GM21529 (cell line): ENCODE results near the gene BNC2.

ENCODE experiments used
- ATAC-seq: cut with Tn5 transposase; IDR thresholded peaks from one replicate; pipeline ENCODE4 v1.9.1; 2021; ENCODE audit not compliant: unreplicated experiment

The BNC2 gene

DNA sequence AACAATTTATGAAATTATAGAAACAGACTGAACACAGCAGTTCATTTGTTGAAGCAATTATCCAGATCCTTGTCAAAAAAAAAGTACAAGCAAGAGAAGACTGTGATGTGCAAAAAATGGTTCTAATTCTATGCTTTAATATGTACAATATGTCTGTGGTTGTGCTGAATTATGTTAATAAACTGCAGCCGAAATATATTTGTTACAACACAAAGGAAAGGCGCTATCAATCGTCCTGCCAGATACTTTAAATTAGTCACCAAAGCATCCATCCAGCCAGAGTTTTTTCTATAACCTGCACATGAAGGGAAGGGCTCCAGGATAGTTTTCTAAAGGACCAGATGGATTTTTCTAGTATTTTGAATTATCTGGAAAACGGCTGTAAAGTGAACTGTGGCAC is 259.5 kb downstream of the BNC2 start:
- ATAC-seq: no peak

DNA sequence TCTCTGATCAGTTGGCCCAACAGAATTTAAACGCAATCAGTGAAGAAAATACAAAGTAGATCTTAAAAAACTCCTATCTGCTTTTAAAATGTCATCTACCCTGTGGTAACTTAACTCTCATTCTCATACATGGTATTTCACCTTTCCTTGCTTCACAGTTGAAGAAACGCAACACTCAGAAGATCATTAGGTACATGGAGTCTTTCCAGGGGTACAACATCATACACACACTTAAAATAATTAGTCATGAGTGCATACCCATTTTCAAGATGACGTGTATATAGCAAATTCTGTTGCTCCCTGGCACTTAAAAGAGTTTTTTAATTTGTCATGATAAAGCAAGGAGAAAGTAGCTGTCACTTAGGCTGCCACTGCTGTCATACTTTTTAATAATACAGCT is 259.9 kb downstream of the BNC2 start:
- no peak for ATAC-seq

DNA sequence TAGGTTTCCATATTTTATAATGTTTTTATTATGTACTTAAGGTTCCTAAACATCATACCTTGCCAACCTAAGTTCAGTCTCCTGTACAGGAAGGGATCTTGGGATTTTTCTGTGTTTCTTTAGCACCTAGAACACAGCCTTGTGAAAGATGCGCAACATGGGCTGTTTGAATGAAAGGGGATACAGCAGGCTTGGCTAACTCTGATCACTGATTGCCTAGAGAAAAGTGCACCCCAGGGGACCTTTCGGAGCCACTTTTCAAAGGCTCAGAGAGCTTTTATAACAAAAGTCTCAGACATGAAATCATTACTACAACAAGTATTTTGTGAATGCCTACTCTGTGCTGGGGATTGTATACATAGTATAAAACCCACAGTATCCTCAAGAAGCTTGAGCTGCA is 261.6 kb downstream of the BNC2 start:
- no peak for ATAC-seq

DNA sequence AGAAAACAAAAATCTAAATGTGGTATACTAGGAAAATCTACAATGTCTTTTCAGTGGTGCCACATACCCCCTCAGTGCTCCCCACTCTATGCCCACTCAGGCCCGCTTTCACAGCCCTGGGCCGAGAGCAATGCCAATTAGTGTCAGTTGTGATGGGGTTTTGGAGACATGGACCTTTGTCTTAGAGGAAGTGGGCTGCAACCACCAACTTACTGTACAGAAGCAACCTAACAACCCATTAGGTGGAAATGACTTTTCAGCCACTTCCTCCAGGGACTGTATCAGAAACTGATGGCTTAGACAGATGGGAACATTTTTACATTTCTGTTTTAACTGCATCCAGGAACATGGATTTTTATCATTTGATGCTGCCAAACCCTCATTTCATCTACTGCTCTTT is 268.0 kb downstream of the BNC2 start:
- no peak for ATAC-seq

DNA sequence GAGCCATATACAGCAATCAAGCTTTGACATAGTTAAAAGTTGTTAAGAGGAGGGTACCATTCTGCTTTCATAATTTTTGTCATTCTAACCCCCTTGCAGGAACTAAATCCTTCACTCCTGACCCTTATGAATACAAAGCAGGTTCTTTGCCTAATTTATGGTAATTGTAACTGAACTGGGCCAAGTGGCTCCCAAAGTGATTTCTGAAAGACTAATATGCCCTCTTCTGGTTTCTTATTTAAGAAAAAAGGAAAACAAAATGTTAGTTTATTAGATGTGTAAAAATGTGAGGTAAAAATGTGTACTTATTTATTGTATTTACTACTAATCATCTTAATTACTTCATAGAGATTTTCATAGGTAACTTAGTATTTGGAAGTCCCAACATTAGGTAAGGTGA is 268.5 kb downstream of the BNC2 start:
- ATAC-seq: no peak

DNA sequence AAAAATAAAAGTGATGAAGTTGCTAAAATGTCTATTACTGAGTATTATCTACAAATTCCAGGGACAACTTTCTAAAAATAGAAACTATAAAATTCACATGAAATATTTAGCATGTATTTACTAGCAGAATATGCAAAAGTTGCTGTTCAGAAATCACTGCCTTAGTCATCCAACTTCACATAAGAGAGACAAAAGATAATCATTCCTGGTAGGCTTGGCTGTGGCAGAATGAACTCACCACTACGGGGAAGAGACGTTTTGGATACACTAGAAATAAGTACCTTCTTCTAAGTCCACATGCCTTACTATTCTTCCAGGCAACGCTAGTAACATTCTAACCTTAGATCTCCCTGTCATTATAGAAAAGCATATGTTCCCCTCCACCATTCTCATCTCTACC is 272.2 kb downstream of the BNC2 start:
- ATAC-seq: no peak

DNA sequence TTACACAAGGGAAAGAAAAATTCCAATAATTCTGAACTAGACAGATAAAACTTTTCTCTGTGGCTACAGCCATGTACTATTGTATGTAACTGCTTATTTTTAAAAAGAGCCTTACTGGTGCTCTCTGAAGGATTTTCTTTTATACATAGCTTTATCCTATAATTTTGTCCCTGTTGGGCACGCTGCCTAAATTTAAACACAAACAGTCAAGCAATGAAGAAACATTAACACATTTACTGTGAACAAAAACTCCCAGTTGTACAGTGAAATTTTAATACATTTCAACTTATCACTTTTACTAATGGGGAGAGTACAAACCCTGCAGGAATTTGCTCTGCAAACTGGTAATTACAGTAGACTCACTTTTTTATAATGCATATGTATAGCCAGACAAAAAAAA is 273.3 kb downstream of the BNC2 start:
- ATAC-seq: no peak

DNA sequence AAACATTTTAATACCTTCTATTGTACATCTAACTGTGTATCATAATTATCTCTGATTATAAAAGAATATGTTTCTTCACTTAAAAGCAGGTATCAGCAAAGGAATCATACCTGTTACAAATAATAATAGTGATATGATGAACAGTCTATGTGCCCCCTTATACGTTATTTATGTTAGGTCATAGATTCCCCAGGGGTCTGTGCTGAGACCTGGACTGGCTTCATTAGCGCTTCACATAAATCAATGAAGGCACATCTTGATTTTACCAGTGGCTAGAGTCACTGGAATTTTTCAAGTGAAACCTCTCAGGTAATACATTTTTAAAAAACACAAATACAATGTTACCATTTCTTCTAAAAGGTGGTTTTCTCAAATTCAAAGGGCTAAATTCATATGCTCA is 275.2 kb downstream of the BNC2 start:
- ATAC-seq: no peak

DNA sequence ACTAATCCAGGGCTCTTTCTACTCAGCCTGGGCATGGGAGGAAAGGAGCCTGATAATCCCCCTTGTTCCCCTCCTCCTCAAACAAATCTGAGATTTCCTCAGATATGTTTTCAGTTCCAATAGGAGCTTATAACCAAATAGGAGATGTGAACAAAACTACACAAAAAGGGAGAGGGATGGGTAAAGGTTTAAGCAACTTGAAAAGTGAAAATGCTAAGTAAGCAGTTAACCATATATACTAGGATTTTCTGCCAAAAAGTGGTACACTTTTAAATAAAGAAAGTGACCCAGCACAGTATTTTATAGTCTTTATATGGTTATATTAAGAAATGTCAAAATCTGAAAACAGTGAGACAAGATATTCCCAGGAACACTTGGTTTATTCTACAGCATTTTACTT is 275.7 kb downstream of the BNC2 start:
- no peak for ATAC-seq

DNA sequence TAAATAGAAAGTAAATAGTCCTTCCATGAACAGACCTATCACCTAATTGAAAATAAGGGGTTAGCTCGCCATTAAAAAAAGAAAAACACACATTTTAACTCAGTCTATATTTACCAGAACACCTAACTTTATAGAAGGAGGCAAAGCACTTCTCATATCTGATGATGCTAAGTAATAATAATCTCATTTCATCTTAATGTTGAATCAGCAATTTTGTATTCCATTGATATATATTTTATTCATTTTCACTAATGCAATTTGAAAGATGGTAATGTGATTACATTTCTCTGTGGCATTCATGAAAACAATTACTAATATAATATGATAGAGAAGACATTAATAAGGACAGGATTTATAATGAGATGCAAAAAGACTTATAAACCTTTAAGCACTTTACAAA is 276.7 kb downstream of the BNC2 start:
- no peak for ATAC-seq

DNA sequence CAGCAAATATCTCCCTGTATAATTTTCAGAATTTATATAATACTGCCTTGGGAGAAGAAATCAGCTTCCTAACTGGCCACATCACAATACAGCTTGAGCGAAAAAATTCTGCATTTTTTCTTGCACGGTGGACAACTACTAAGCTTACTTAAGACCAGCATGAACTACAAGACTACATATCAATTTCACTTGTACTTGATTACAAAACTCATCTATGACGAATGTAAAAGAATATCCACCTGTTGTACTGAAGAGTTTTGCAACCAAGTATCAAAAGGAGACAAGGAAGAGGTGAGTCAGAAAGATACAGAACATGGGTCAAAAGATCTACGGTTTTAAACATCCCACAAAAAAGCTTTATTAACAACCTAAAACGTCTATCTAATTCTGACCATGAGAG is 279.4 kb downstream of the BNC2 start:
- ATAC-seq: no peak

DNA sequence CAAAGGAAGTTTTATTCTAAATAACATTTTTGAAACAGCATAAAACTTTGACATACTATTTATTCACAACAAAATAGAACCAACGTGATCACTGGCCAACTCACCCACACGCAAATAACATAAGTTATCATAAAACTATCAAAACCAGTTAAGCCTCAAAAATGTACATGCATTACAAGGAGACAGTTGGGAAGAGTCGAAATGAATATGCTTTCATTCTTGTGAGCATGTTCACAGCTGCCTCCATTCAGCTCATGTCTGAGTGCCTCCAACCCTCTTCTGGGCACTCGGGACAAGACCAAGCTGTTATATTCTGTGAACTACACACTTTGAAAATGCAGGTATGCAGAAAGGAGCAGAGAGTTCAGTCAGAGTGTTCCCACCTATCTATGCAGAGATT is 284.9 kb downstream of the BNC2 start:
- ATAC-seq: no peak

DNA sequence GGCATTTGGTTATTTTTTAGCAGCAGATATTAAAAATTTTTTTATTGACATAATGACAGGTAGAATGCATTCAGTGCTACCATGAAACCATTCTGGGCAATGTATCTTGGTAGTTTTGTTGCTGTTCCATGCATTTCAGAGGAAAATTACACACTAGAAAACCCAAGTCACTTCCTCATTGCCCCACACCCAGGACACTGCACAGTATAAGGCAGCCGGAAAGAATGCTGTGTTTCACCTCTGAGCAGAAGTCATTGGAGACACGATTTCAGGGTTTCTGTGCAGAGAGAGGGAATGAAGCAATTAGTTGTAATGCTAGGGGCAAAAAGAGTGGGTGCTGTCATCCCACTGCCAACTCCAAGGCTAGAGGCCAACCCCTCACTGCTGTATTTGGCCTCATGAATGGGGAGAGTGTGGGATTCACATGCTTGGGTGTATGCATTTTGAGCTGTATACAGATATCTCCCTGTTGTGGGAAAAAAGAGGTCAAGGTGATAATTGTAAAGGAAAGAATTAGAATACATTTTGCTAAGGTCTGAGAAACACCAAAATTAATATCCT is 290.5 kb downstream of the BNC2 start:
- no peak for ATAC-seq

DNA sequence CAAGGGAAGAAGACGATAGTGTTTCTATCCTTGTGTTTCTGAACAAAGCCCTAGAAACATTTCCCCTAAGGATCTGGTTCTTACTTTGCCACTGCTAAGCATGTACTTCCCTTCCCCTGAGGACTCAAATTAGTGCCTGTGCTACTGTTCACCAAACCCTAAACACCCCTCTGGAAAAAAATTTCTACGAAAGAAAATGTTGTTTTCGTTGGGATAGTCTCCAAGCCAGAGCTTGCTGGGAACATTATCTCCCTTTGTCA is 294.6 kb downstream of the BNC2 start:
- ATAC-seq: no peak

DNA sequence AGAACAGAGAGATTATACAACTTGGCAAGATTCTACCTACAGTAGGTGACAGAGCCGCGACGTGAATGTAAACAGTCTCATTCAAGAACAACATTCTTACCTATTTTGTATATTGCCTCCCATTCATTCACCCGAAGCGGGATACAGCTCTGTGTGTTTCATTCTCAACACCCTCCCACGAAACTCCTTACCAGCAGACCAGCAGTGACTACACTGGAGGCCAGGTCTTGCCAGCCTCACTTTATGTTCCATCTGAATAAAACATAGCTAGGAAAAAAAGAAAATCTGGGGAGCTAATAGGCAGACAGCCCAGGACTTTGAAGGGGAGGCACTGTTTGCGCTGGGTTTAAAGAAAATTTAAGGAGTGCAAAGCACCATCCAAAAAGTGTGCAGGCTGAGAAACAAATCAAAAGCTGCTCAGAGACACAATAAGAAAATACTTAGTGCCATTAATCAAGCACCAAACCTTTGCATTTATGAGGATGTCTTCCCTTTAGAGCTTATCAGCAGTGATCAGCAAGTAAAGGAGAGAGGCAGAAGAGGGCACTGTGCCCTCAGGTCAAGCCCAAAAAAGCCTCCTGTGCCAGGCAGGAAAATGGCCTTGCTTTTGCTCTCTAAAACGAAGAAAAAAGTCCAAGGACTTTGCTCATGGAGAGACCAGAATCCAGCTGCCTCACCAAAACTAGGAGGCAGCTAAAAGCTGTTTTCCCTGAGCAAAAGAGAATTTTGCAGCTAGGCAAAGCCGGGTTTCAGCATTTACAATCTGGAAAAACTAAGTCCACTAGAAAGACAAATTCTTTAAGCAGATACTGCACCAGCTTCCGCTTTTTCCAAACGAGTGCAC is 295.1 kb downstream of the BNC2 start:
- no peak for ATAC-seq

DNA sequence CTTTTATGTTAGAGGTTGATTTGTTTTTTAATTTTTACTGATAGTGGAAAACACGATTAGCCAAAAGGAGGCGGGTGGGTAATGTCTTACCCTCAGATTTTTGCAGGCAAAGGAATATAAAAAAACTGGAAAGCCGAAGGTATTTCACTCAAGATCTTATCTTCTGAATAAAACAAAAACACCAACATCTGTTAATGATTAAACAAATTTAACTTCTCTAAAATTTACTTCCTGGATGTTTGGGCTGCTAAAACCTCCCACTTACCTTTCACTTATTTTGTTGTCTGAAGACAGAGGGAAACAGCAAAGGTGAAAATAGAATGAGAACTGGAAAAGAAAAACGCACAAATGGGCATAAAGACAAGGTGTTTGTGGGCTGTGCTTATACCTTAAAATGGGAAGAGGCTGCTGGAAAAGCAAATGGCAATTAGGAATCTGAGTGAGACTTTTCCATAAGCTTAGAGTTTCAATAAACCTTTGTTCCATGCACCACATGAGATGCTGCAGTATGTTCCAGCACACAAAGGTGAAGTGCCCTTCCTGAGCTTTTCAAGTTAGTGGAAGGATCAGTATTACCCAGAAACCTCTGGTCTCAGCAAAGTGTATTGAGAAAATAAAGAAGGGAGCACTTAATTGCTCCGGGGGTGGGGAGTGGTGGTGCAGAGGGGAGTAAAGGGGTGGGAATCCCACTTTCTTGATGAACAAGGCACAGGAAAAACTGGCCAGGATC is 298.3 kb downstream of the BNC2 start:
- ATAC-seq: no peak

DNA sequence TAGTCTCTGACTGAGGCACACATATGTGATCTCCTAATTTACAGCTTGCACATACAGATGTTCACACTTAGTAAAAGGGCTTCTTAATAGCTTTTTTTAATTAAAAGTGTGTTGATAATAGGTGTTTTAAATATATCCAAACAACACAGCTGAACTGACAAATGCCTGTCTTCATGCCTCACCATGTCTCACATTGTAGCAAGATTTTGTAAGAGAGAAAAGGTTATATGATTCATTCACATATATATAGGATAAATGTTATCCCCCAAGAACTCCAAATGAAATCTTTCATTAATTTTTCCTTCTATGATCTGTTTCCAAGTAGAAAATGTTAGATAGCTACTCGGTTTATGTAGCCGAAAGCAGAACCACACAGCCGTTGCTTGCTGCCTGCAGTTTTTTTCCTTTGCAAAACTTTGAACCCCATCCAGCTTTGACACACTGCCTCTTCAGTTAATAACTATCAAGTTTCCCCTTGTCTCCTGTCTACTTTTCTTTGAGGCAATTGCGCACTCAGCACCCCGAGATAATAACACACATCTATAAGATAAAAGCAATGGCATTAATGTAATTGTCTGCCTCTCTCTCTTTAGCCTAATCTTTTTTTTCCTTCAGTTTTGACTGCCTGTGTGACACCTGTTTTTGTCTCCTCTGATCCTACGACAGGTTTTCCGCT is 299.2 kb downstream of the BNC2 start:
- ATAC-seq: no peak

DNA sequence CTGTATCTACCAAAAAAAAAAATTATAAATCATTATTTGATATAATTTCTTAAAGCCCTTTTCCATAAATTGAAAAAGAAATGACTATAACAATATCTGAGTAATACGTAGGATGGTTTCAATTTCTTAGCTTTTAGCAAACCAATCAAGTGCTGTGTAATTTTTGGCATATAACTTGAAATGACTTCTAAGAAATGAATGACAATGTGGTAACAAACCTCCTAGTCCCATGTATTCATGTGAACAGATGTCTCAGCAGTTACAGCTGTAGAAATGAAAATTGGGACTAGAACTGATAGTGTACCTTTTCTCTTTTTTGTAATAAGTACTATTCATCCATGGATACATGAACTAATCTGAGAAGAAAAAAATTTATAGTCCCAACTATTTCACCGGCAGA is 307.0 kb downstream of the BNC2 start:
- no peak for ATAC-seq

DNA sequence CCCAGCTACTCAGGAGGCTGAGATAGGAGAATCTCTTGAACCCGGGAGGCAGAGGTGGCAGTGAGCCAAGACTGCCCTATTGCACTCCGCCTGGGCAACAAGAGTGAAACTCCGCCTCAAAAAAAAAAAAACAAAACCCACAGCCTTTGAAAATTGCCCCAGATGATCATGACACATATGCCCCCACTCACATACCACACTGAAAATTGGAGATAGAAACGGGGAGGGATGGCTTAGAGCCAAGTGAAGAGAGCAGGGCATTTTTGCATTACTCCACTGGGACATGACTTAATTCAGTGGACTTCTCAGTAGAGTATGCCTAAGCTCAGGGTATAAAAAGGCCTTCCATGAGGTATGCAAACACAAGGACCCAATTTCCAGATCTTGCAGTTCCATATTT is 309.3 kb downstream of the BNC2 start:
- ATAC-seq: no peak

DNA sequence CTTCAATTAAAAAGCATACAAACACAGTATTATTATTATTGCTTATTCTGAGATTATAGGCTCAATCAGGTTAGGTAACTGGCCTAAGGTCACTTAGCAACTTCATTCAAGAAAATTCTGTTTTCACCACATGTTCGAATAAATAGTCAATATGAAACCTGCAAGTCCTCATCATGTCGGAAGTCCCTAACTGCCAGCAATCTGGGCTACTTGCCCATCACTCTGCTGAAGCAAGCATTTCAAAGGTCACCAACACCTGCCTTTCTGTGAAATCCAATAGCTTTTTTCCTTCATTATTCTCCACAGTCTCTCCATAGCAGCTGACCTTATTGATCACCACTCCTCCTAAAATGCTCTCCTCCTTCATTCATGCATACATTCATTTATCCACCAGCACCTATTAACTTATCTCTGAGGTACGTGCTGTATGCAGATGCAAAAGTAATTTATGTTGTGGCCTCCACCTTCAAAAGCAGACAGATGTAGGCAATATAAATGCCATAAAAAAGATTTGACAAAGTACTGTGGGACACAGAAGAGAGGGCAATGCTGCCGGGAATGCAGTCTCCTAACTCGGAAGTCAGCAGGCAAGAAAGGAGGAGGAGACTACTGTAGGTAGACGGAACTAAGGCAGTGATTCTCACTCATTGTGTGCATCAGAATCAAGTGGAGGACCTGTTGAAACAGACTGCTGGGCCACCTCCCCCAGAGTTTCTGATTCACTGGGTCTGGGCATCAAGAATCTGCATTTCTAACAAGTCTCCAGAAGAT is 310.9 kb downstream of the BNC2 start:
- ATAC-seq: no peak

DNA sequence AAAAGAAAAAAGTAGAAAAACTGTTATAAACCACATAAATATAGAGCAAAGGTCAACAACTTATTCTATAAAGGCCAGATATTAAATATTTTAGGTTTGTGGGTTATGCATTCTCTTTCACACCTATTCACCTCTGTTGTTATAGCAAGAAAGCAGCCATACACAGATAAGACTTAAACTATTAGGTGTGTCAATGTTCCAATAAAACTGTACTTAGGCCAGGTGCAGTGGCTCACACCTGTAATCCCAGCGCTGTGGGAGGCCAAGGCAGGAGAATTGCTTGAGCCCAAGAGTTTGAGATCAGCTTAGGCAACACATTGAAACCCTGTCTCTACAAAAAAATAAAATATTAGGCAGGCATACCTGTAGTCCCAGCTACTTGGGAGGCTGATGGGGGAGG is 314.7 kb downstream of the BNC2 start:
- ATAC-seq: no peak
